Hematopoietic multipotent progenitor cell treated with erythropoietin and hydrocortisone succinate and interleukin-3 and kit ligand, for 6 days (in vitro differentiated cells): ENCODE data around the gene KSR2.

ENCODE experiments used
- DNase-seq: peaks from one replicate; pipeline ENCODE4 v3.0.0-alpha.2; 2015

The KSR2 gene

GRCh38 chr12:117599849-117600248 is 368.9 kb downstream of the KSR2 start:
- no peak for DNase-seq

DNA sequence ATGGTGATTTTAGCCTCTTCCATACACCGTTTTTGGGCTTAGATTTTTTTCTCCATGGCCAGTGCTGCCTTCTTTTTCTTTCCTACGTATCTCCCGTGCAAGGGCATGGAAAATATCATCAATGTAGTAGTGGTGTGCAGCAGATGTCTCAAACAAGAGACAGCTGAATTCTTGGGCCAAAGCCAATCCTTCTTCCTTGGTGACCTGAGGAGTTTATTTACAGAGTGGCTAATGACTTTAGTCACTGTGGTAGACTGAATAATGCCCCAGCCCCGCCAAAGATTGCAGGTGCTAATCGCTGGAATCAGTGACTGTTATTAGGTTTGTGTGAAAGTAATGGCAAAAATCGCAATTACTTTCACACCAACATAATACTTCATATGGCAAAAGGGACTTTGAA is 371.8 kb downstream of the KSR2 start:
- no peak for DNase-seq

- no peak for DNase-seq
Measured at GRCh38 chr12:117595751-117596150, 373.0 kb downstream of the KSR2 start.

DNA sequence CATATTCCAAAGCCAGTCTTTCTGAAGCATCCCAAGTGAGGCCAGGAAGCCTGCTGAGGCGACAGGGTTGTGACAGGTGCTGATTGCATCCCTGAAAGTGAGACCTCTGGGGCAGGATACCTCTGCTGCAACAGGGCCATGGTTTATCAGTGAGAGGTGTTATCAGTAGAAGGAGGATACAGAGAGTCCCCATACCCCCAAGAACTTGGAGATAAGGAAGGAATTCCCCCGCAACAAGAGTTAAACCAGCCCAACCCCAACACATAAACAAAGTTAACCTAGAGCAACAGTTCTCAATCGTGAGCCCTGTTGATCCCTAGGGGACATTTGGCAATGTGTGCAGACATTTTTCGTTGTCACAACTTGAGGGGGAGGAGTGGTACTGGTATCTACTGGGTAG is 374.3 kb downstream of the KSR2 start:
- DNase-seq, result no peak

DNA sequence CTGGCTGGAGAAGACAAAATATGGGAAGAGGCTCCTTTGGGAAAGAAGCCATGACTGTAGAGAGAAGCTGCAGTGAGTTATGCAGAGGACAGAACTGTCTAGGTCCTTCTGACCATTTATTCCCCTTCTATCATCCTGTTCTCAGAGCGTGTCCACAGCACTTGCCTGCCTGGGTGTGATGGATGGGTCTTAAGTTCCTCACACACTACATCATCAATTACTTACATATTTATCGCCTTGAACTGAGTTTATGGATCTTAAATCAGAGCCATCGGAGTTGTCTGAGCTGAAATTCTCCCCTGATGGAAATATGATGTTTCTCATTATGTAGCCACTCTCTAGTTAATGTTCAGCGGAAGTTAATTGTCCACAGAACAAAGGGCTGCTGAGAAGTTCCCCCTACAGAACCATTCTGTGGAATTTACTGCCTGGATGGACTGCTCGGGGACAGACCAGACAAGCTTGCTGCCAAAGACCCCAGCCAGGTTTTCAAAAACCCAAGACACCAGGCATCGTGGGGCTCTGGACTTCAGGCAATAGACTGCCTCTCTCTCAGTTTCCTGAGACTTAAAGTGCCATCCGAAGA is 374.9 kb downstream of the KSR2 start:
- DNase-seq, result no peak

DNA sequence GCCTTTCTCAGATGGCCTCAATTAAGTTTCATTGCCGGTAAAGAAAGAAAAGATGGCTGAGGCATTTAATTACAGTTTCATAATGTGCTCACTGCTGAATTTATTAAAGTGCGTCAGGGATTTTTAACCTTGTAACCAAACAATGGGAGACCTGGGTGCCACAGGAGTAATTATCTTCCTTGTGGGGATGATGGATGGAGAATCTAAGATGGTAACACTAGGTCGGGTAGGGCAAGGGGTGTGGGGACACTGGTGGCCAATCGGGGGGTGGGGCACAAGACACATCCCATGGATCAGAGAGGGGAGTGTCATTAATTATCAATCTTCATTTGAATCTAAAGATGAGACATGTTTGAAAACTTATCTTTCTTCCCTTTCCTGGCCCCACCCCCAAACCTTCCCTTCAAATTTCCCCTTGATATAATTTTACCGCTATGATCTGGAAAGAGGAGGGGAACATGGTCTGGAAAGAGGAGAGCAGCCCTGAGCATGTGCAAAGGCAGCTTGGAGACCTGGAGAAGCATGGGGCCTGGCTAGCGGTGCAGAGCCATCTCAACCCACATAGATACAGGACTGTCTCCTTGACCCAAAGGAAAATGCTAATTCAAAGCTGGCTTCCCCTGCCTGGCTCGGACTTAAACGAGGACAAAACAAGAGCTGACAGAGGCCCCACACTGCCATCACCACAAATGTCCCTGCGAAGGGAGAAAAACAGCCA is 376.0 kb downstream of the KSR2 start:
- no peak for DNase-seq

DNA sequence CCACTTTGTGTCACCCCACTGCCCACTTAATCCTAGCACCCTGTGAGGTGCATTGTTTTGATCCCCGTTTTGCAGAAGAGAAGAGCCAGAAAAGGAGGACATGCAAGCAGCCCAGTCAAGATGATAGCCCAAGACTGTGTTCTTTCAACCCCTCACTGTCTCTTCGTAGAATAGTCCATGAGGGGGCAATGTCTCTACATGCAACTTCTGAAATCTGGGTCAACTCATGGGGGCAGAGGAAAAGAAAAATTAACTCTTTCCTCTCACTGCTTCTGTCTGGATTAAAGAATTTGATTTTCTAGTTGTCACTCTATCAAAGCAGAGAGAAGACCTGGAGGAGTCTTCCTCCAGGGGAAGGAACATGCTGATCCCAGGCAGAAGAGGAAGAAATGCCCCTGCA is 377.8 kb downstream of the KSR2 start:
- DNase-seq, result no peak

DNA sequence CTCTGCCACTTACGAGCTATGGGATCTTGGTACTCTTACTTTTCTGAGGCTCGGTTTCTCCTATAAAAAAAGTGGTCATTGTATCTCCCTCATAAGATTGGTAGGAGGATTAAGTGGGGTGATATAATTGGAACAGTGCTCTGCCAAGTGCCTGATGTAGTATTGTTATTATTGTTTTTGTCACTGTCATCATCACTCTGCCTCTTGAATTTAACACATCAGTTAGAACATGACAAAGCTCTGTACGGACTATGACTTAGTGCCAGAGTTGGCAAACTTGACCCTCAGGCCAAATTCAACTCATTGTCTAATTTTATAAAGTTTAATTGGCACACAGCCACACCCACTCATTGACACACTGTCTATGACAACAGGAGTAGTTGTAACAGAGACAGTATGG is 378.4 kb downstream of the KSR2 start:
- no peak for DNase-seq

DNA sequence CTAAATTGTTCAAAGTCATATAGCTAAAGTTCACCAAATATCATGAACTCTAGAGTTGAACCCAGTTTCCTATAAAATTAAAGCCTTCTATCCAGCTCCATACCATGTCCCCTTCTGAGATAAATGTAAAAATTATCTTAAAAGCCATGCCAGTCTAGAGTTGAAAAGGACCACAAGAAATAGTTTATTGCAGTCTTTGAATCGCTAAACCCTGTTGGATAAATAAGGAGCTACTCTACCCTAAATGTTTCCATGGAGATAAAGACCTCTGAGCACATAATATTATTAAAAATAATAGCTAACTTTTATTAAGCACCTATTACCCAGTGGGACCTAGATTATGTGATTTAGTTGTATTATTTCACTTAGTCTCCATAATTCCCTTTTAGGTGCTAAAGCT is 379.8 kb downstream of the KSR2 start:
- no peak for DNase-seq

DNA sequence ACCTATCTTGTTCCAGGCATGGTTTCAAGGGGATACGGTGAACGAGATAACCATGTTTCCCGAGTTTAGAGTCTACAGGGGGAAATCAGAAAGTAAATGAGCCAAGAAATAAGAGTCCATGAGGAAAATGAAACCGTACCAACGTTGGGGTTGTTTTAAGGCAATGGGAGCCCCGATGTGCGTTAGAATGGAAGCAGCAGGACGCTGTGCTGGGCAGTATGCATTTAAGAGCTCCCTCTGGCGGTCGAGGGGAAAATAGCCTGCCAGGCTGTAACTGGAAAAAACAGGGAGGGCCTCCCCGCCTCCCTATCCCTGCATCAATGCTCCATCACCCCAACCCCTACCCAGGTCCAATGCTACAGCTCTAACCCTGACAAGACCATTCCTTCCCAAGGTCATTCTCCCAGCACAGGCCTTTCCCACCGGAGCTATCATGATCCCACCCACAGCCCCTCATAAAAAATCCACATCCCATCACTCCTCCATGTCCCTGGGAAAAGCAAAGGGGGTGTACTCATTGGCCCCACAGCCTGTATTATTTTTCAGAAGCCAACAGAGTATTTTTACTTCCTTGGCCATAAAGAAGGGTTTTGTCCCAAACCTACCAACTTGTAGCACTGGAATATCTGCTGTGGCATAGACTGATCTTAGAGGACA is 381.0 kb downstream of the KSR2 start:
- DNase-seq, result peak; percentile 71

DNA sequence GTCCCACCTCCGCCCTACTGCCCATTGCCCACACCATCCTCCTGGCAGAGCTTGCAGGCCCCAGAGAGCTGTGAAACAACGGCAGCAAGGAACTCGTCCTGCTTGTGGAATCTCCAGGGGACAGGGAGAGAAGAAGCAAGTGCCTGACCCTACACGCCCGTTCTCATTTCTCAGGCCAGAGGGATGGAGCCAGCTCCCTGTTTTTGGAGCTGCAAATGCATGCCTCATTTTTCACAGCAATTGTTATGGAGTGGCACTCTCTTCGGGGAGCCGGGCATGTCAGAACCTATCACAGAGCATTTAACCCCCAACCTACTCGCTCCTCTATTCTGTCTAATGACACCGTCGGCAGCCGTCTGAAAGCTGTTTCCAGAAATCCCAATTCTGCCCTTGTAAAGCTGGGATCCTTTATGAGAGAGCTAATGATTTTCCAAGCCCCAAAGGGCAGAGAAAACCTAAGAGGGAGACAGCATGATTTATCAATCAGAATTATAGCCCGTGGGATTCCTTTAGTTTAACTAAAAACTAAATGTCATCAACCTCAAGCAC is 385.0 kb downstream of the KSR2 start:
- no peak for DNase-seq

GRCh38 chr12:117583092-117583491 is 385.7 kb downstream of the KSR2 start:
- no peak for DNase-seq

- DNase-seq, result no peak
Measured at GRCh38 chr12:117582135-117582784, 386.5 kb downstream of the KSR2 start.

DNA sequence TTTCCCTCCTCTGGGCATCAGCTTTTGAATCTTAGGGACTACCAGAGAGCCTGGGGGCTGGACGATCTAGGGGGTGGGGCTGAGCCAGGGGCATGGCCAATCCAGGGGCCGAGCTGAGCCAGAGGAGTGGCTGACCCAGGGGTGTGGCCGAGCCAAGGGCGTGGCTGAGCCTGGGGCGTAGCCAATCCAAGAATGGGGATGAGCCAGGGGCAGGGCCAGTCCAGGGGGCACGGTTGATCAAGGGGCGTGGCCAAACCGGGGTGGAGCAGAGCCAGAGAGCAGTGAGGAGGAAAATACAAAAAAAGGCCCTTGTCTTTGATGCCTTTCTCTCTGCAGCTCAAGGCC is 388.1 kb downstream of the KSR2 start:
- DNase-seq, result peak; percentile 34

DNA sequence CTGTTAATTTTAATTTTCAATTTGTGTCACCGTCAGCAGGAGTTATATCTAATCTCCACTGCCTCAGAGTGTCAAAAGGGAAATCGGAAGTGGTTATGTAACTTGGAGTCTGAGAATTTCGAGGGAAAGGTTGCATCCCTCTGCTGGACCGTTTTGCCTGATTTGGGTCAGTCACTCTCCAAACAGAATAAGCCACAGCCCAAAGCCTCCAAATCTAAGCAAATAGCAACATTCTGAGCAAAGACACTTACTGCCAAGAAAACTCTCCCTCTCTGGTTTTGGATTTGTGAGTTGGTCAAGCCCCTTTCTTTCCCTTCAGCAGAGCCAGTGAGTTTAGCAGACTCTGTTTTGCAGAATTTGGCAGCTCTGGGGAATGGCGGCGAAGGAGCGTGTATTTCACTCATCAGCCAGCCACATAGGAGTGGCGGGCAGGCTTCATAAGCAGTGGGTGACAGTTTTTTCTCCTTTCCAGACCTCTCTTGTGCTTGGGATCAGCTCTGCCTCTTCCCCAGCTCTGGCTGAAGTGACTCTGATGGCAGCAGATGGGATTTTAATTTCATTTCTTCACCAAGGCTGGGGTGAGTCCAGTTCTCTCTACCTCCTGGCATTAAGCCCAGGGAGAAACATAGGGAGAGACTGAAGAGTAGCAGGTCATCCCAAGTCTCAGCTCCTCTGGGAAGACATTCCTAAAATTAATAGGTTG is 388.6 kb downstream of the KSR2 start:
- no peak for DNase-seq

GRCh38 chr12:117577122-117577657 is 391.6 kb downstream of the KSR2 start:
- DNase-seq, result no peak

DNA sequence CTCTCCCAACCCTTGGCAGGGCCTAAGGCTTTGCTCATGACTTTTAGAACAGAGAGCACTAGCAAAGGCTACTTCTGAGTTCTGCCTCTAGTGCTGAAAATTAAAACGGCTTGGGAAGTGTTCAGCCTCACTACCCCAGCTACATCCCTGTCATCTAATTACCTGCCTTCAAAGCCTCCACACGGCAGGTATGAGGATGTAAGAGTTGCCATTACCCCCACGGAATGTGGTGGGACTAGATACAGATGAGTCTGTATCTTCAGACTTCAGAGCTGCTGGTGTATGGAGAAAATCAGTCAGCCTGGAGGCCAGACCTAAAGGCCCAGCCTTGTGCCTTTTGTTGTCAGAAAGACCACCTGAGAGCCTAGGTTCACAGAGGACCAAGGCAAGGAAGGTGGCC is 392.7 kb downstream of the KSR2 start:
- DNase-seq, result no peak

DNA sequence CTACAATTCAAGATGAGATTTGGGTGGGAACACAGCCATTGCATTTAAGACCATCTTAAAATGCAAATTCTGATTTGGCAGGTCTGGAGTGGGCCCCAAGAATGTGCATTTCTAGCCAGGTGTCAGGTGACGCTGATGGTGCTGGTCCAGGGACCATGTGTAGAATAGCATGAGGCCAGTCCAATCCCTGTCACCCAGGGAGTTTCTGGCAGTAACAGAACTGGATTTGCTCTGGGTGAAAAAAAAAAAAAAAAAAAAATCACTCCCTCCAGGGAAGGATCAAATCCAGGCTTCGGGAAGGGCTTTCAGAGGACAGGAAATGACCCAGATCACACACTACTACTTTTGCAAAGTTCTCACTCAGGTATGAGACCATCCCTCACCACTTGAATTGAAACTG is 394.1 kb downstream of the KSR2 start:
- DNase-seq, result no peak

- DNase-seq, result no peak
Measured at GRCh38 chr12:117572755-117573154, 396.0 kb downstream of the KSR2 start.

DNA sequence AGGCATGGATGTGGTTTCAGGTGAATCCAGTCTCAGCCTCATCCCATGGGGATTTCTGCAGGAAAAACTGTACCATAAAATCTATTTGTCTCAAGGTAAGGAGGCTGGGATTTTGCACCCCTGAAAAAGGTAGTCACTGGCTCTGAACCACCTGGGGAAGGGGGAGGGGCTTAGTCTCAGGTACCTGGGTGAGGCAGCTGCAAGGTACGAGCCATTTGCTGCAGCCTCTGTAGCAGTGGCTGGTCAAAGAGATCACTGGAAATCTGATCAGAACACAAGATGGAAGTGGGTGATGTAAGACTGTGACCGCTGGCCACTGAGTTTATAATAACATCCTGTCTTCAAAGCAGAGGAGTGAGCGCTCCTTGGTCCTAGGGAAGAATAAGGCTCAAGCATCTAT is 397.5 kb downstream of the KSR2 start:
- no peak for DNase-seq

DNA sequence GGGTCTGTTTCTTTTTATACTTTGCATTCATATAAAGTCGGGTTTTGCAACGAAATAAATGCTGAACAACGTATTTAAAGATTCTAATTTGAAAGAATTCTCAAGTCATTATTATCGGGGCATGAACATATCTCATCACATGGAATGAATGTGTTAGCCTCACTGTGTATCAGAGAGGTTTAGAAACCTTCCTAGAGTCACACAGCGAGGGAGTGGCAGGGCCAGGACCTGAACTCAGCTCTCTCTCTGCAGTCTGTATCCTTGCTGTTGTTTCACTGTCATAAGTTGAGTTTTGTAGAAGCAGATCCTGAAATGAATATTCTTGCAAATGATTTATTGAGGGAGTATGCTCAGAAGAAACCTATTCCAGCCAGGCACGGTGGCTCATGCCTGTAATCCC is 398.2 kb downstream of the KSR2 start:
- no peak for DNase-seq

GRCh38 chr12:117567644-117568216 is 401.1 kb downstream of the KSR2 start:
- no peak for DNase-seq

DNA sequence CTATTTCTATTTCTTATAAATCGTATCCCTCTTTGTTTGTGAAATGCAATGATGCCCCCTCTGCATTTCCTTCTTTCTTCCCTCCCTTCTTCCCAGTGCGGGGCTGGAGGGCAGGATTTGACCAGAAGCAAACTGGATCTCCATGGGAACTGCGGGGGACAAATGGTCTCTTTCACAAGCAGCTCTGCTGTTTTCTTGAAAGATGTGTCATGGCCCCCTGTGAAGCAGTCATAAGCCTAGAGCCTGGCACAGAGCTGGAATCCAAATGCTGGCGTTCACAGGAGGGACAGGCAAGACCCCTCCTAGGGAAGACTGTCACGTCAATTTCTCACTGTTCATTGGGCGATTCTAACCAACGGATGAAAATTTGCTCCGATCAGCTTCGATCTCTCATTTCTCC is 403.9 kb downstream of the KSR2 start:
- no peak for DNase-seq
